GM18858 (cell line): ENCODE data around the gene PBX1.
"Not testable (repeated sequence)": the region's sequence is repeated elsewhere in the genome, so short reads cannot be mapped to it uniquely, and the experiment has no call there.

Experiments
- ATAC-seq: cut with Tn5 transposase; IDR thresholded peaks from one replicate; pipeline ENCODE4 v1.9.1; 2021; ENCODE audit not compliant: unreplicated experiment

Gene PBX1

GRCh38 chr1:164637461-164638375 is 78.7 kb downstream of the PBX1 start:
- ATAC-seq, result no peak

GRCh38 chr1:164638492-164639202 is 79.7 kb downstream of the PBX1 start:
- no peak for ATAC-seq

GRCh38 chr1:164640686-164641352 is 81.8 kb downstream of the PBX1 start:
- ATAC-seq, result no peak

- no peak for ATAC-seq
Observed at GRCh38 chr1:164641353-164641730, 82.4 kb downstream of the PBX1 start.

- ATAC-seq, result no peak
Observed at GRCh38 chr1:164643018-164643417, 84.0 kb downstream of the PBX1 start.

GRCh38 chr1:164644268-164644667 is 85.3 kb downstream of the PBX1 start:
- no peak for ATAC-seq

- ATAC-seq, result no peak
Observed at GRCh38 chr1:164644774-164645644, 86.0 kb downstream of the PBX1 start.

GRCh38 chr1:164645921-164646320 is 86.9 kb downstream of the PBX1 start:
- no peak for ATAC-seq

- ATAC-seq, result no peak
Observed at GRCh38 chr1:164647211-164647610, 88.2 kb downstream of the PBX1 start.

GRCh38 chr1:164648636-164649035 is 89.7 kb downstream of the PBX1 start:
- ATAC-seq, result no peak

GRCh38 chr1:164649146-164649545 is 90.2 kb downstream of the PBX1 start:
- ATAC-seq, result no peak

GRCh38 chr1:164650531-164650930 is 91.5 kb downstream of the PBX1 start:
- ATAC-seq, result no peak

GRCh38 chr1:164651351-164651951 is 92.5 kb downstream of the PBX1 start:
- no peak for ATAC-seq

- not testable (repeated sequence) for ATAC-seq
Observed at GRCh38 chr1:164652969-164653368, 94.0 kb downstream of the PBX1 start.

- ATAC-seq, result no peak
Observed at GRCh38 chr1:164653705-164654104, 94.7 kb downstream of the PBX1 start.

- no peak for ATAC-seq
Observed at GRCh38 chr1:164654200-164654599, 95.2 kb downstream of the PBX1 start.

- ATAC-seq, result no peak
Observed at GRCh38 chr1:164658864-164659263, 99.9 kb downstream of the PBX1 start.

- ATAC-seq, result no peak
Observed at GRCh38 chr1:164659621-164660411, 100.8 kb downstream of the PBX1 start.

GRCh38 chr1:164660412-164660772 is 101.4 kb downstream of the PBX1 start:
- peak; percentile 78 for ATAC-seq

GRCh38 chr1:164660775-164661174 is 101.8 kb downstream of the PBX1 start:
- no peak for ATAC-seq
